ENCODE data around the gene KRT73. TPM values are rescaled to one million over a fixed set of nuclear protein-coding genes. Genes with fewer than 3 reads are reported as not detected.

Gene KRT73
- polyA plus RNA-seq, 3 donors, result 0.07 to 0.09 TPM; not detected in 1

DNA sequence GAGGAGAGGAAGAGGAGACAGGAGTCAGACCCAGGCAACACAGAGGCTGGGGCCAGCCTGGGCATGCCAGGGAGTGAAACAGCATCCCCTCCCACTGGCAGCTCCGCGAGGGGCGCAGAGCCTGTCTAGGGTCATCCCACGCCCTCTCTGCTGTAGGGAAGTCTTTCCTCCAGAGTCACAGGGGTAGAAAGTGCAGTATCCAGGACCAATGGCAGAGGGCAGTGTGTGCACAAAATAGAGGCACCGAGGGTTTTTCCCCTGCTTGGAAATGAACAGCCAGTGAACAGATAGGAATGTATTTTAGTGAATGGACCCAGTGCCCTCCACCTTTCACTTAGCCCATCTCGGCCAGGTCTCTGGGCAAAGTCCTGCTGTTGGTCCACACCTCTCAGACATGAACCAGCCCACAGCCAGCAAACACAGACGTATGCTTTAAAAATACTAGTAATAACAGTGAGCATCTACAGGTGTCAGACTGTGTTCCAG lies 35.3 kb downstream of the KRT73 start:
- 9 to 13% (median 11%) methylated on average over 7 of the region's 7 CpGs for WGBS, 3 donors

DNA sequence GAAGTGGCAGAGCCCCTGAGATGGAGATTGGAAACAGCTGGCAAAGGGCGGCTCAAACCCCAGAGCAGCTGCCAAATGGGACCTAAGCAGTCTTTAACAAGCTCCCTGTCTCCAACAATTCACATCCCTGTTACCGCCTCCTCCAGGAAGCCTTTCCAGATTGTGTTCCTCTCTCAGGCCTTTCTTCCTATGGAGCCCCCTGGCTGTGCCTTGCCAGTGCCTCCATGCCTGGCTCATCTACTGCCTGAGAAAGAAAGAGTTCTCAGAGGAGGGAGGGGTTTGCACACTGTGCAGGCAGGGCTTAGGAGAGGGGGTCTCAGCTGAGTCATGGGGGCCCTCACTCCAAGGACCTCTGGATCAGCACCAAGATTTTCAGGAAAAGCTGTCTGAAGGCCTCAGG lies 35.9 kb downstream of the KRT73 start:
- 42 to 72% (median 64%) methylated on average over 2 of the region's 2 CpGs for WGBS, 3 donors
- no peak overlapping the region for H3K27ac ChIP-seq (ENCODE audit: low read depth, low read length)

More for the DNA sequence above, 35.3 kb downstream of the KRT73 start:
- H3K27ac ChIP-seq (ENCODE audit: low read depth, low read length), result no peak overlapping the region

DNA sequence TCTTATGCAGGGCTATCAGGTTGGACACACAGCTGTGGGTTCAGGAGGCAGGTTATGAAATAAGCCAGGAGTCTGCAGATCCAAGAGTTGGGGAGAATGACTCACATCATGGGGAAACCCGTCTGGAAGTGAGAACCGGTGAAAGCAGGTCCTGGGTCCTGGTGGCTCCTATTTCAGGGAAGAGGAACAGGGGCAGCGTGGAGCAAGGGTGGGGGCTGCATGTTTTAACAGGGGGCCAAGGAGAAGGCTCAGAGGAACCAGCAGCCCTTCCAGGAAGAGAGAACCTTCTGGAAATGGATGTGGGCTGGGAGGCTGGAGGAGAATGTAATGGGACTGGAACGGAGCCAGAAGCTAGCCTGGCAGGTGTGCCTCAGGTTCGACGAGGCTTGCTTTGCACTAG lies 36.9 kb downstream of the KRT73 start:
- 50 to 67% (median 61%) methylated on average over 6 of the region's 6 CpGs for WGBS, 3 donors
- no peak overlapping the region for H3K27ac ChIP-seq (ENCODE audit: low read depth, low read length)

DNA sequence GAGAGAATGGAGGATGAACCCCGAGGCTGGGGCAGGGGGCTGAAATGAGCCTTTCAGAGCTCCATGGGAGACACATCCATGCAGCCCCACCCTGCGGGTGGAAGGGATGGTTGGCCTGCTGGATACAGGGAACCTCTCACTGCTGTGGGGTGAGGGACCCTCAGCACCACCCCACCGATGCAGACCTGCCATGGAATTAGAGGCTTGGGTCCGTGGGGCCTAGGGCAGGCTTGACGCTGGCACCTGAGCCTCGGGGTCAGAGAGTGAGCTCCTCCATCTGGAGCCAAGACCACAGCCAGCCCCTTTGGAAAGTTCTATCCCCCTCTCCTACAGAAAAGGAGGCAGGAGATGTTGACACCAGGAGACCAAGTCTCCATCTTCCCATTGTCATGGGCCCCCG lies 37.3 kb downstream of the KRT73 start:
- 74 to 88% (median 83%) methylated on average over 7 of the region's 7 CpGs for WGBS, 3 donors

DNA sequence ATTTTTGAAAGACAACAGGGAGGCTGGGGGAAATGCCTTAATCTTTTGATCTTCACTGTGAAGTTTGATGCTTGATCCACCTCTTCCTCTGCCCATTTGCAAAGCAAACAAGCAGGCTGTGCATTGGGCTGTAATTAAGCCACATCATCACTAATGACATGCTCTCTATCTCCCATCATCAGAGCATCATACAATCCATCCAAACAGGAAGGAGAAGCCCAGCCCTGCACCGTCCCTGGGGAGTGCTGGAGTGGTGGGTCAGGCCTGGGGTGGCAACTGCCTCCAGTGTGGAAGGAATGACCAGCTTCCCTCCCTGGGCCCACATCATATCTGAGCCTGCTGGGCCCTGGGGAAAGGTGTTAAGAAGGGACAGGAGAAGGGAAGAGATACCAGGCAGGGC lies 37.9 kb downstream of the KRT73 start:
- 57 to 70% (median 67%) methylated on average over 1 of the region's 1 CpG for WGBS, 3 donors
- no peak overlapping the region for H3K27ac ChIP-seq (ENCODE audit: low read depth, low read length)

More for the DNA sequence above, 37.3 kb downstream of the KRT73 start:
- H3K27ac ChIP-seq (ENCODE audit: low read depth, low read length), result no peak overlapping the region

DNA sequence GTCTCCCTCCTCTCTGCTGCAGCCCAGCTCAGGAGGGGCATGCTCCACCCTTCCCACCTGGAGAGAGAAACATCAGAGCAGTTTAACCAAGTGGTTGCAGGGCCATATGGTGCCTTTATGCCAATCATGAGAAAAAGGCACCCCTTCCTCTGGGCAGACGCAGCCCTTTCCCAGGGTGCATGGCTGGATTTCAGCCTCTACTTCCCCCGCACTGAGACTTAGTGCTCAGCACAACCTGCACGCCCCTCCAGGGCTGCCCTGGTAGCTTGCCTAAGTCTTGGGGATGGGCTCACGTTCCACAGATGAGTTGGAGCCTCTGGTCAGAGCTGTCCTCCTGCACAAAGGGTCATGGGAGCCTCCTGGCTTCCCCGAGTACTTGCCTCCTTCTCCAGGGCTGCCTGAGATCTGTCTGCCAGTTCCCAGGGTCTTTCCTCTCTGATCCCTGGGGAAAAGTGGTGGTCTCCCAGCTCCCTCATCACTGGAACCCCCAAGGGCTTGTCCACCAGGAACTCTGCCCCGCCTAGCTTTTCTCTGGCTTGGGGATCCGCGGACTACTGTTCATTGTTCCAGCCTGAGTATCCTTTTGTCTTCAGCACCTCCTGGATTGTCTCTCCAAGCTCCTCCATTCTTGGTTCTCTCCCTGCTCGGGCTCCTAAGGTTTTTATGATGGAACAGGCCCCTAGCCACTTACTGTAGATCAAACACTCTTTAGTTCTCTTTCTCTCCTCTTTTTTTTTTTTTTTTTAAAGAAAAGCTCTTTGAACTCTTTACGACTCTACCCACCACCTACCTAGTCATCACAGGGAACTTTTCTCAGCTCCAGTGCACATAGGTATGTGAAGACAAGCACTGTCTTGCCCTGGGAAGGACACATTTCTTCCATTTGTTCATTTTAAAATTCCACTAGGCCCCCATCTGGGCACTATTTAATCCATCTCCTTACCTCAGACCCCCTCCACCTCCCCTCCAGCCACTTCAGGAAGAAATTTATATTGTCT lies 38.6 kb downstream of the KRT73 start:
- WGBS, 3 donors, result 76 to 81% (median 81%) methylated on average over 10 of the region's 10 CpGs
- no peak overlapping the region for H3K27ac ChIP-seq (ENCODE audit: low read depth, low read length)

DNA sequence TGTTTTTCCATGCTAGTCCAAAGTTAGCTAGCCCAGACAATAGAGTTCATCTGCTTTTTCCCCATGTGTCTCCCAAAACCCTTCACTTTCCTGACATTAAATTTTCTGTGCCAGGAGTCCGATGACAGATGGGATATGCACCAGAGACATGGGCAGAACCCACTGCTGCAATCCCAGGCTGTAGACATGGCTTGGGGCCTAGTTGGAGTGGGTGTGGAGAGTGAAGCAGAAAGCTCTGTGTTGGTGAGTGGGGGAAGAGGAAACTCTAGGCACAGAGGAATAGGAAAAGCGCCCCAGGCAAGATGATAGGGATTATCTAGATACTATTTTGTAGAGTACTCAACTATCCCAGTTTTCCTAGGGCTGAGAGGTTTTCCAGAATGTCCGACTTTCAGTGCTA lies 39.9 kb downstream of the KRT73 start:
- H3K27ac ChIP-seq (ENCODE audit: low read depth, low read length), result no peak overlapping the region
- WGBS, 3 donors, result 84 to 92% (median 90%) methylated on average over 3 of the region's 3 CpGs

DNA sequence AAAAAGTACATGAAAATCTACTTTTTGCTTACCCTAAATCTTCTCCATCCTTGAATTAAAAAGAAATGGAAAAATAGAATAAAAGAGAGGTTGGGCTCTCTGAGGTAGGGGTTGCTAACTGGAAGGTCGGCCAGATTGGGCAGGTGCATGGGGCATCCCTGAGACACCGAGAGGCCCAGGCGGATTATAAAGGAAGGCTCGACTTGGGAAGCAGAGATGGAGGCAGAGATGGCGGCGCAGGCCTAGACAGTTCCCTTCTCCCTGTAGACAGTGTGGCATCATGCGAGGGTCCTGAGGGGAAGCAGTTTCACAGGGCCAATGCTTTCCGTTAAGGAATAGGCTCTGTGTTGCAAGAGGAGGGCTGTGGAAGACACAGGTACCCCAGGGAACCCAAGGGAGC lies 41.0 kb downstream of the KRT73 start:
- 89 to 94% (median 91%) methylated on average over 8 of the region's 8 CpGs for WGBS, 3 donors
- H3K27ac ChIP-seq (ENCODE audit: low read depth, low read length), result no peak overlapping the region

DNA sequence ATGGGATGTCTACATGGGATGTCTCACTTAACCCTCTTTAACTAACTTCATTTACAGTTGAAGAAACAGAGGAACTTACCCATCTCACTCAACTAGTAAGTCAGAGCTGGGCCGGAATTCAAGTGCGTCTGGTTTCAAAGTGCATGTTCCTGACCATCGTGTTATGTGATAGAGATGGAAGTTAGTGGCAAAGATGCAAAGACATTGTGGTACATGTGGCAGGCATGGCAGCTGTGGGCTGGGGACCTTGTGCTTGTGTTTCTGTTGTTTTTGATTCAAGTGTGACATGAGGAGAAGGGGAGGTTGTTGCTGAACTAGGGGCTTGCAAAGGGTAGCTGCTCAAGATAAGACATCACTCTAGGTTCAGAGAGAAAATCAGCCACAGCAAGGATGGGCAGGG lies 42.4 kb downstream of the KRT73 start:
- no peak overlapping the region for H3K27ac ChIP-seq (ENCODE audit: low read depth, low read length)
- 78 to 93% (median 91%) methylated on average over 3 of the region's 3 CpGs for WGBS, 3 donors

DNA sequence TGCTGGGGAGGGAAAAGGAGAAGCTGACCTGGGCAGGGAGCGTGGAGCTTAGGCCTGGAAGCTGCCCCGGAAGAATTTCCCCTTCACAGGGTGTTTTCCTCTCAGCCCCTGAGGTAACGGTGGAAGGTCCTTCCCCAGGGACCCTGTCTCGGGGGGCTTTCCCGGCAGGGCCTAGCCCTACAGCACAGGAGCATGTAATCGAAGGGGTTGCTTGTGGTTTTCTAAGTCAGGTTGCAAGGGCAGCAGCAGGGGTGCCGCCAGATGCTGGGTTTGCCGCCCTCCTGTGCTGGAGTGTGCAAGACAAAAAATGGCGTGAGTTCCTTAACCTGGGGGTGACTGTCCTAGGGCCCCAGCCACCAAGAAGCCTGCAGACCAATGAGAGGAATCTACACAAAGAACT lies 43.1 kb downstream of the KRT73 start:
- 87 to 92% (median 89%) methylated on average over 9 of the region's 9 CpGs for WGBS, 3 donors
- H3K27ac ChIP-seq (ENCODE audit: low read depth, low read length), result no peak overlapping the region

DNA sequence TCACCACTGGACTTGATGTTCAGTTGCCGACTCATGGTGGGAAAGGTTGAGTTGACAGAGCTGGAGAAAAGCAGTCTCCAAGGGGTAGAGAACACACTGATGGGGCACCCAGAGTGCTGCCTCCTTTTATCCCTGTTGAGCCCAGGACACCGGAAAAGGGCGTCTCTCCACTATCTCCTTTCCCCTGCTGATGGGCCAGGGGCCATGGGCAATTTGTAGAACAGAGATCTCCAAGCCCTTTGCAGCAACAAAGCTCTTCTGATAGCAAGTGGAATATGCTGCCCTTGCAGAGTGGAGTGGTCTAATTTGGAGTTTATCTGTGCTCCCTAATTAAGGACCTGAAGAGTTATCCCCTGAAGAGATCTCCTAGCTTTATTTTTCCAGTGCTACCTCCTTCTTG lies 44.6 kb downstream of the KRT73 start, which contains the start of gene KRT74:
Gene KRT74, minus strand, starts transcription at position 101 of the 400 bp plus-strand sequence. Its CDS starts 66 bp downstream, at position 35.
- no peak within 1 kb of the TSS for H3K27ac ChIP-seq (ENCODE audit: low read depth, low read length)
- 80 to 91% (median 90%) methylated on average over 3 of the region's 3 CpGs for WGBS, 3 donors

DNA sequence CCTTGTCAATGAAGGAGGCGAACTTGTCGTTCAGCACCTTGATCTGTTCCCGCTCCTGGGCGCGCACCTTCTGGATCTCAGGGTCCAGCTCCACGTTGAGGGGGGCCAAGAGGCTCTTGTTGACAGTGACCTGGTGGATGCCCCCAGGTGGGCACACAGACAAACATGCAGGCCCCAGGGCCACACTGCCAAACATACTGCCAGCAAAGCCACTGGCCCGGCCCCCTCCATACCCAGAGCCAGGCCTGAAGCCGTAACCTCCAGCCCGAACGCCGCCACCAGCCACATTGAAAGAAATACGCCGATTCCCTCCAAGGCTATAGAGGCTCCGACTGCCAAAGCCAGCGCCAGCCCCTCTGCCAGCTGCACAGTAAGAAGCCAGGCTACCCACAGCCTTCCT lies 45.1 kb downstream of the KRT73 start:
- 87 to 93% (median 92%) methylated on average over 15 of the region's 15 CpGs for WGBS, 3 donors
- H3K27ac ChIP-seq (ENCODE audit: low read depth, low read length), result no peak overlapping the region

DNA sequence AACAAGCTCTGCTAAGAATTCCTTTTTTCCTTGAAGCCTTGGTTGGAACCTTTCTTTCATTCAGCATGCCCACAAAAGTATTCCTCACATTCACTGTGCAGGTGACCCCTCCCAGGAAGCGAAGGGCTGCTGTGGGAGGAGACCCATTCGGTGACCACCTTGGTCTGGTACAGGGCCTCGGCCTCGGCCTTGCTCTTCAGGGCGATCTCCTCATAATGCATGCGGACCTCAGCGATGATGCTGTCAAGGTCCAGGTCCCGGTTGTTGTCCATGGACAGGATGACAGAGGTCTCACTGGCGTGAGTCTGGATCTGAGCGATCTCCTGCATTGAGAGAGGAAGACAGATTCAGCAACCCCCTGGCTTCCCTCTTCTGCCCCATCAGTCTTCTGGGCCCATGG lies 47.8 kb downstream of the KRT73 start:
- 90 to 96% (median 95%) methylated on average over 10 of the region's 10 CpGs for WGBS, 3 donors
- no peak overlapping the region for H3K27ac ChIP-seq (ENCODE audit: low read depth, low read length)

DNA sequence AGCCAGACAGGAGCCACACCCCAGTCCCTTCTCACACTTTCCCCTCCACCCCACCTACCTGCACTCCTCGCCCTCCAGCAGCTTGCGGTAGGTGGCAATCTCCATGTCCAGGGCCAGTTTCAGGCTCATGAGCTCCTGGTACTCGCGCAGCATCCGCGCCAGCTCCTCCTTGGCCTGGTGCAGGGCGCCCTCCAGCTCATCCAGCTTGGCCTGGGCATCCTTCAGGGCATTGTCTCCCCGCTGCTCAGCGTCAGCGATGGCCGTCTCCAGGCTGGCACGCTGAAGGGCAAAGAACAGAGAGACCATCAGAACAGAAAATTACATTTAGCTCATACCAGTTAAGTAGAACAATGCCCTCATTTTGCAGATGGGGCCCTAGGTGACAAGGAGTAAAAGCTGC lies 50.2 kb downstream of the KRT73 start:
- H3K27ac ChIP-seq (ENCODE audit: low read depth, low read length), result no peak overlapping the region
- 83 to 95% (median 92%) methylated on average over 12 of the region's 12 CpGs for WGBS, 3 donors

DNA sequence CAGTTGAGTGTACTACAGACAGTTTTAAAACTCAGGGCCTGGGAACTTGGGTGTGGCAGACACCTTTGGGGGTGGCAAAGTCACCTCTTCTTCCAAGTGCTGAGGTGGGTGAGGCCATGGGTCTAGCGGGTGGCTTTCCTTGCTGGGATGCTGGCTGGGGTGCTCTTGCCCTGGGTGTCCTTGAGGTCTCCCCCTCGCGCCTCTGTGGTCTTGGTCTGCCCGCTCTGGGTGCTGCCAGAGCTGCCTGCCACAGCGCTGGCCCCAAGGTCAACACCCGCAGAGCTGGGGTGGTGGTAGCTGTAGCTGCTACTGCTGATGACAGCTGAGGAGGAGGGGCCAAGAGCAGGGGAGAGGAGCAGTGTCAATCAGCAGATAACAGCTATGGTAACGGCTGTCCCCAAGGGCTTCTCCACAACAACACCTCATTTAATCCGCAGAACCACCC lies 51.5 kb downstream of the KRT73 start:
- H3K27ac ChIP-seq (ENCODE audit: low read depth, low read length), result no peak overlapping the region
- 43 to 78% (median 75%) methylated on average over 8 of the region's 8 CpGs for WGBS, 3 donors

DNA sequence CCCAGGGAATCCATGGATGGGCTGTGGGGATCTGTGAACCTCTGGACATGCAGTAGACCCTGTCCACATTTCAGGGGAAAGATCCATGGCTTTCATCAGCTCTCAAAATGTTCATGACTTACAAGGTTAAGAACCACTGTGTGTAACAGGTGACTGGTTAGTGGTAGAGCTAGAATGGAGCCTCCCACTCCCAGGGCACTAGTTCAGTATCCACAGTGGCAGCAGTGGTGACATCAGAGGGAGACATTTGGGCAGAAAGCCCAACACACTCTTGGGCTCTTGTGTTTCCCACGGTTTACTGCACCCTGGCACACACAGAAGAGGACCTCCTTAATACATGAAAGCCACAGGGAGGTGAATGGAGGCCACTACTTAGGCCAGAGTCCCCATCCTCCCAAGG lies 53.8 kb downstream of the KRT73 start:
- no peak overlapping the region for H3K27ac ChIP-seq (ENCODE audit: low read depth, low read length)
- WGBS, 3 donors, result 59 to 71% (median 70%) methylated on average over 1 of the region's 1 CpG

DNA sequence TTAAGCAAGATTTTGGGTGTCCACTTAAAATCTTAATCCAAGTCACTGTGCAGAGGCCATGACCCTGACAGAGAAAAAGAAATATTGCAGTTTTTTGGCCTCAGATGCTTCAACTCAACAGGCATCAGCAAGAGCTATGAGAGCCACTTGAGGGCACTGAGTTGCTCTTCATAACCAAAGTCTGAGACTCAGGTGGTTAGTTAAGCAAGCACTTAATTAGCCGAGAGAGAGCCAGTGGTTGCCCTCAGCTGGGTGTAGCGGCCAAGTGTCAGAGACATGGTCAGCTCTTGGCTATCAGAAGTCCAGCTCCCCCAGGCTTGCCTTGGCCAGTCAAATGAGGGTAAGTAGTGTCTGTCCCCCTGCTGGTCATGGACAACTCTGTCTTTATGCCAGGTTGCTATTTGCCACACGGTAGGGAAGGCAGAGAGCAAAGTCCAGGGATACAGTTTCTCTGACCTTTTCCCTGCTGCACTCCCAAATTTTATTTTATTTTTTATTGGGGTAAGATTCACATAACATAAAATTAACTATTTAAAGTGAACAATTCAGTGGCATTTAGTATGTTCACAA lies 56.4 kb downstream of the KRT73 start:
- no peak overlapping the region for H3K27ac ChIP-seq (ENCODE audit: low read depth, low read length)
- WGBS, 3 donors, result 62 to 63% (median 63%) methylated on average over 3 of the region's 3 CpGs

DNA sequence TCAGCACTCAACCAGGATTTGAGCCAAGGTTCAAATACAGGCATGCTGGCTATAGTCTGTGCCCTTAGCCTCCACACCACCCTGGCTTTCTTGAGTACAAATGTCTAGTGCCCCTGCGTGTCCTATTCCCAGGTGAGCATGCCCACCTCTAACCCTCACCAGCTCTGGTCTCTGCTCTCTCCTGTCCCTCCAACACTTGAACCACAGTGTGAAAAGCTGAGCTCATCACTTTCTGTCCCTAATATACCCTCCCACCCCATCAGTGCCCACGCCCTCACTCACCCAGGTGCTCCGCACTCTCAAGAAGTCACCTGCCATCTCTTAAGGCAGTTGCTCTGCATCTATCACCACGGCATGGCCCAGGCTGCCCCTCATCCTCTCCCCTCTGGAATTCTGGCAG lies 58.4 kb downstream of the KRT73 start:
- H3K27ac ChIP-seq (ENCODE audit: low read depth, low read length), result no peak overlapping the region
- 82 to 84% (median 84%) methylated on average over 4 of the region's 4 CpGs for WGBS, 3 donors

DNA sequence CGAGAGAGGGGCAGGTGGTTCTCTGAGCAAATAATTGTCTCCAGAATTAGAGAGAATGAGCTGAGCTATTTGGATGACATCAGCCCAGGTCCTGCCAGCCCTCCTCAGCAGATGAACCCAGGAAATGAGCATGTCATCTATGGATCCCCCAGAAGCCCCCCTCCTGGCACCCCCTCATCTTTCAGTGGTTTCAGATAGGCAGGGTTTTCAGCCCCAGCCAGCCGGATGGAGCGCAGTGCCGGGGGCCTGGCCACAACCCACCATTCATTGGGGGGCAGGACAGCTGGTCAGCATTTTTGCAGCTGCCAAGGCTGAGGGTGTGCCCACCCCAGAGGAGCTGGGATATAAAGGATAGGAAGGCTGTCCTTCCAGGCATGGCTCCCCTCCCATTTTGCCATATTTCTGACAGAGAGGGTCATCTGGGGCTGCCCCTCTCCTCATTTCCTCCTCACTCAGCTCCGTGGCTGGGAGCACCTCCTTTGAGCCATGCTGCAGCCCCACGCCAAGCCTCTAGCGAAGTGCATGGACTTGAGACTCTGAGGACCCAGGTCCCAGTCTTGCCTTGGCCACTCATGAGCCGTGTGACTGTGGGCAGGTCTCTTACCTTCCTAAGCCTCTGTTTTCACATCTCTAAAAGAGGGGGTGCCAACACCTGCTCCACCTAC lies 59.4 kb downstream of the KRT73 start:
- no peak overlapping the region for H3K27ac ChIP-seq (ENCODE audit: low read depth, low read length)
- whole genome bisulfite sequencing, 3 donors, result 66 to 78% (median 68%) methylated on average over 8 of the region's 8 CpGs

Data from adipose tissue (tissue), 3 donors.